K562 (cell line): ENCODE measurements around the gene C4orf50. TPM values are rescaled to one million over a fixed set of nuclear protein-coding genes. Genes with fewer than 3 reads are reported as not detected.
A peak's percentile ranks its signal among the peaks of the same experiment; 100 is the strongest.

Experiments
- ATAC-seq: fragments of 200-7000 bp; cut with Tn5 transposase; 3 replicates; pipeline ENCODE4 v1.9.1; 2020; ENCODE audit warnings: moderate library complexity
- BruUV-seq: library from RNA; stranded (reverse); fragments of 400-500 nt; replicated peaks from 2 replicates; lab custom pipeline; 2021; lab: Mats Ljungman, UMichigan
- CTCF ChIA-PET: fragments of 300-600 bp; formaldehyde crosslinking; extraction: SDS; loops from one replicate; lab custom pipeline; 2021; ENCODE audit warnings: low intra/inter-chr PET ratio; lab: Yijun Ruan, JAX
- POLR2A ChIA-PET: fragments of 300-600, 350-650 bp; sonication (Branson Sonifier 250); formaldehyde crosslinking; extraction: SDS; loops from one replicate; lab custom pipeline; 2021; ENCODE audit warnings: antibody characterized with exemption, inconsistent platforms; lab: Yijun Ruan, JAX
- DNase-seq, 4 experiments: peaks; one replicate each; pipeline versions ENCODE4 v3.0.0 to v3.0.0-alpha.2; 2011 to 2018; ENCODE audit warnings: low spot score in 3 of 4, mixed read lengths in 3 of 4; ENCODE audit errors: extremely low read depth in 1 of 4
- FAIRE-seq: peaks from 2 replicates; lab custom pipeline; 2011; peaks lifted over from hg19 to GRCh38; lab: Jason Lieb, UNC
- H2AFZ ChIP-seq: 2 replicates; pipeline ENCODE4 v1.6.0; 2011; ENCODE audit warnings: low read depth, low read length, control low read depth, inconsistent platforms
- H3K27ac ChIP-seq: fragments of 200-600 bp; 3 replicates; pipeline ENCODE4 v1.8.0; 2011; ENCODE audit warnings: low read depth, mild to moderate bottlenecking, control low read depth, inconsistent platforms, low read length, moderate library complexity, mixed read lengths; ENCODE audit errors: extremely low read depth
- H3K27me3 ChIP-seq, 2 experiments: fragments of 300-600 bp in 1 of 2; 2 replicates in 1 of 2; 3 replicates in 1 of 2; pipeline versions ENCODE4 v1.6.0 to v1.8.0; 2011; ENCODE audit warnings: inconsistent platforms in 2 of 2, low read length in 2 of 2, mild to moderate bottlenecking in 1 of 2, mixed read lengths in 1 of 2, moderate library complexity in 1 of 2; ENCODE audit not compliant: control insufficient read depth in 2 of 2, insufficient read depth in 2 of 2
- H3K36me3 ChIP-seq: fragments of 300-600 bp; 3 replicates; pipeline ENCODE4 v1.8.0; 2011; ENCODE audit warnings: mild to moderate bottlenecking, low read length, inconsistent platforms; ENCODE audit not compliant: control insufficient read depth, insufficient read depth
- H3K4me1 ChIP-seq, 2 experiments: fragments of 200-600 bp in 1 of 2; replicated peaks in 1 of 2; 2 replicates in 1 of 2; 3 replicates in 1 of 2; pipeline versions ENCODE4 v1.5.1 to v1.8.0; 2011; ENCODE audit warnings: inconsistent platforms in 2 of 2, low read length in 2 of 2, mild to moderate bottlenecking in 1 of 2, mixed read lengths in 1 of 2, moderate library complexity in 1 of 2; ENCODE audit not compliant: control insufficient read depth in 2 of 2, insufficient read depth in 2 of 2
- H3K4me2 ChIP-seq: 2 replicates; pipeline ENCODE4 v1.6.1; 2011; ENCODE audit warnings: low read length, control low read depth, inconsistent platforms, mixed read lengths; ENCODE audit not compliant: insufficient read depth
- H3K4me3 ChIP-seq: fragments of 200-600 bp; sonication (generic), shearing (Covaris generic); 2 replicates; pipeline ENCODE4 v1.5.1; 2016; ENCODE audit warnings: control low read depth, inconsistent platforms
- H3K79me2 ChIP-seq: fragments of 200-600 bp; 3 replicates; pipeline ENCODE4 v1.8.0; 2011; ENCODE audit warnings: low read length, inconsistent platforms; ENCODE audit not compliant: control insufficient read depth, insufficient read depth
- H3K9ac ChIP-seq, 2 experiments: 2 replicates each; pipeline versions ENCODE4 v1.6.0 to v1.6.1; 2011; ENCODE audit warnings: low read depth in 2 of 2, low read length in 2 of 2, control low read depth in 1 of 2, inconsistent platforms in 1 of 2, mild to moderate bottlenecking in 1 of 2, mixed read lengths in 1 of 2; ENCODE audit not compliant: insufficient read depth in 1 of 2
- H3K9me1 ChIP-seq: one replicate; pipeline ENCODE4 v1.6.0; 2011; ENCODE audit warnings: inconsistent platforms, mild to moderate bottlenecking, low read length, moderate library complexity; ENCODE audit not compliant: control insufficient read depth, insufficient read depth
- H3K9me3 ChIP-seq: replicated peaks from 2 replicates; pipeline ENCODE4 v1.5.1; 2011; ENCODE audit warnings: low read depth, low read length, inconsistent platforms; ENCODE audit not compliant: control insufficient read depth, insufficient read depth
- H4K20me1 ChIP-seq: replicated peaks from 2 replicates; pipeline ENCODE4 v1.6.1; 2011; ENCODE audit warnings: low read length, inconsistent platforms, mixed read lengths; ENCODE audit not compliant: control insufficient read depth, insufficient read depth
- BACH1 ChIP-seq: fragments of 200-800 bp; sonication (Bioruptor generic); IDR thresholded peaks from 2 replicates; pipeline ENCODE4 v1.6.1; 2016; ENCODE audit warnings: missing genetic modification characterization, missing compliant biosample characterization
- C11orf30 ChIP-seq: fragments of 450-650 bp; IDR thresholded peaks from 2 replicates; pipeline ENCODE4 v1.6.1; 2016; ENCODE audit warnings: low read depth, mild to moderate bottlenecking
- CSDE1 ChIP-seq, 2 experiments: fragments of 450-650 bp; IDR thresholded peaks; 2 replicates each; pipeline ENCODE4 v1.6.1; 2016; ENCODE audit warnings: mild to moderate bottlenecking in 1 of 2
- FOXK2 ChIP-seq, 2 experiments: fragments of 450-650 bp; IDR thresholded peaks in 1 of 2; conservative IDR thresholded peaks in 1 of 2; 2 replicates each; pipeline ENCODE4 v1.6.1; 2016; ENCODE audit warnings: low read depth in 2 of 2, mild to moderate bottlenecking in 1 of 2
- KLF16 ChIP-seq: IDR thresholded peaks from 2 replicates; pipeline ENCODE4 v1.6.1; 2016; ENCODE audit warnings: antibody characterized with exemption
- MAFF ChIP-seq: IDR thresholded peaks from 2 replicates; pipeline ENCODE4 v1.6.1; 2012; ENCODE audit warnings: low read length, improper control_type of control experiment
- MAFG ChIP-seq: fragments of 450-650 bp; conservative IDR thresholded peaks from 2 replicates; pipeline ENCODE4 v1.6.1; 2016; ENCODE audit warnings: missing genetic modification characterization, missing compliant biosample characterization
- MAFK ChIP-seq: IDR thresholded peaks from 2 replicates; pipeline ENCODE4 v1.6.1; 2011; ENCODE audit warnings: low read length, improper control_type of control experiment
- NCOA1 ChIP-seq: fragments of 450-650 bp; IDR thresholded peaks from 2 replicates; pipeline ENCODE4 v1.6.1; 2016; ENCODE audit warnings: low read depth
- RBM39 ChIP-seq: fragments of 200-400 bp; formaldehyde crosslinking; optimal IDR thresholded peaks from 2 replicates; pipeline ENCODE3; 2018; ENCODE audit warnings: low read depth, low read length
- SMAD4 ChIP-seq: fragments of 250-450 bp; sonication (Bioruptor Pico); conservative IDR thresholded peaks from 2 replicates; pipeline ENCODE4 v1.8.0; 2021; ENCODE audit warnings: inconsistent platforms, mild to moderate bottlenecking, moderate library complexity
- SMARCC2 ChIP-seq: fragments of 450-650 bp; IDR thresholded peaks from 2 replicates; pipeline ENCODE4 v1.6.1; 2017; ENCODE audit warnings: antibody characterized with exemption, moderate library complexity, mild to moderate bottlenecking, low read depth
- USF2 ChIP-seq: sonication (generic); formaldehyde crosslinking; IDR thresholded peaks from 2 replicates; pipeline ENCODE4 v1.5.0; 2020; ENCODE audit warnings: missing genetic modification reagents
- ZNF12 ChIP-seq: sonication (generic); formaldehyde crosslinking; IDR thresholded peaks from 2 replicates; pipeline ENCODE4 v1.4.0; 2020; ENCODE audit warnings: mild to moderate bottlenecking, missing genetic modification reagents
- ZNF274 ChIP-seq: IDR thresholded peaks from 2 replicates; pipeline ENCODE4 v1.6.1; 2011; ENCODE audit warnings: low read depth, mild to moderate bottlenecking, low read length, moderate library complexity, borderline replicate concordance
- ZNF316 ChIP-seq: fragments of 450-650 bp; IDR thresholded peaks from 2 replicates; pipeline ENCODE4 v1.6.1; 2016
- ZNF699 ChIP-seq: fragments of 250-450 bp; sonication (Bioruptor Pico); IDR thresholded peaks from 2 replicates; pipeline ENCODE4 v1.8.0; 2021; ENCODE audit warnings: mild to moderate bottlenecking, moderate library complexity; ENCODE audit not compliant: insufficient replicate concordance
- ZZZ3 ChIP-seq: fragments of 450-650 bp; IDR thresholded peaks from 2 replicates; pipeline ENCODE4 v1.6.1; 2016; ENCODE audit warnings: antibody characterized with exemption, mild to moderate bottlenecking, moderate library complexity
- WGBS: fragments of 100-300 bp; shearing (Covaris generic); methylation state at CpG from one replicate; pipeline ENCODE4 v1.1.6; 2016; ENCODE audit warnings: low coverage, mixed read lengths; ENCODE audit not compliant: insufficient coverage; ENCODE audit errors: missing lambda C conversion rate; 5-methylcytosine and 5-hydroxymethylcytosine counted together
- in situ Hi-C: fragments of 300-500 bp; cut with MboI; formaldehyde crosslinking; loops from 4 replicates; pipeline ENCODE4 v1.15.0; 2018; ENCODE audit warnings: inconsistent platforms, mixed read lengths
- intact Hi-C: fragments of 100-400 bp; cut with micrococcal nuclease; formaldehyde crosslinking; loops from 2 replicates; pipeline ENCODE4 v1.14.2; 2022
- polyA plus RNA-seq, 8 experiments: library from polyadenylated mRNA; depleted of rRNA in 4 of 8; stranded (reverse) in 5 of 8; unstranded in 3 of 8; fragments of >200 nt; fragmentation: Nextera tagmentation in 2 of 8; fragmentation: Illumina TruSeq in 1 of 8; extraction: Ambion mirVana in 2 of 8; extraction: Trizol in 1 of 8; gene quantifications; 2 replicates each; pipeline versions ENCODE4 v1.2.1 to v1.2.3, GENCODE V29; 2011 to 2014; ENCODE audit warnings: inconsistent platforms in 1 of 8, missing spikeins in 1 of 8
- total RNA-seq, 7 experiments: library from RNA; depleted of rRNA in 6 of 7; stranded (reverse); fragments of >200 nt in 6 of 7; fragmentation: Illumina TruSeq in 2 of 7; extraction: Trizol in 2 of 7; gene quantifications; 2 replicates each; pipeline versions ENCODE4 v1.2.1 to v1.2.3, GENCODE V29; 2011 to 2021; ENCODE audit warnings: low replicate concordance in 1 of 7

The C4orf50 gene
- total and polyA plus RNA-seq, 9 of the 15 experiments (the other 6 are each of a cell fraction or from before 2014, with no cell fraction given): not detected

DNA sequence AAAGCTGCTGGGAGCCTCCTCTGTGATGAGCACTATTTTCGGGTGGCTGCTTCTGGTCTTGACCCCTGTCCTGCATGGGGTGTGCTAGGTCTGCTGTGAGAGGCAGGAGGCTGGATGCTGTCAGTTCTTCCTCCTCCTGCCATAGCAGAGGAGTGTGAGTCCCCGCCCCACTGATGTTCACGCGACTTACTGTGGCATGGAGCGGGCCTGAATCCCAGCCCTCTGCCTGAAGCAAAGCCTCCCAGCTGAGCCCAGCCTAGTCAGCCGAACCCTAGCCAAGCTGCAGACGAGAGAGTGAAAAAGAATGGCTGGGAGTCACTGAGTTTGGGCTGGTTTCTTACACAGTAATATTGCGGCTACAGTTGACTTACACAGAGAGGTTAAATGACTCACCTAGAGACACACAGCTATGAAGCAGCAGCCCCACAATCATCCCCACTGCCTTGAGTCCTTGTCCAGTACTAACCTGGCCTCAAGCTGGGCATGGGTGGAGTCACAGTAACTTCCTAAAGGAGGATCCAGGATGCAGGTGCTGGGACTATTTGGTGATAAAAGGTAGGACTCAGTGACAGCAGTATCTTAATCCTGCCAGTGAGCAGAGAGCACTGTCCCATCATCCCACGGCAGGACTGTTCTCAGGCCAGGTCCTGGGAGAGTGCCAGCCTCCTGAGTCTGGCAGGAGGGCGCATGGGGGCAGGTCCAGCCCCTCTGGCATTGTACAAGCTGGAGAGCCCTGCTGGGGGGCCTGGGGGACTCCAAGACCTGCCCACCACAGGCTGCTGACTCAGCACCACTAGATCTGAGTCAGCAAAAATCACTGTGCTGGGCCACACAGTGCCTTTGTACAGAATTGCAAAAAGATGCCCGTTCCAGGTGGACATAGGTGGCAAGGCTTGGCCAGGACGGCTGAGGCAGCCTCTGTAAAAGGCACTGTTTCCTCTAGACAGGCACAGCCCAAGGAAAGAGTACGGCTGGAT lies 65.0 kb downstream of the C4orf50 start:
- Histone ChIP-seq H3K27me3 (peaks cover 0 to 39% of the 10 kb centered on the region in 2 experiments; a peak in 4 of 5 replicates), H3K79me2 (no peaks in the 10 kb centered on the region), H3K4me3 (no peak overlapping the region), H3K4me2 (no peak overlapping the region), H3K4me1 (peaks cover 0 to 3% of the 10 kb centered on the region in 2 experiments; a peak in 1 of 5 replicates), H3K9me3 (no peaks in the 10 kb centered on the region), H3K9ac (no peak overlapping the region), H3K27ac (no peak overlapping the region), H4K20me1 (peaks cover 6% of the 10 kb centered on the region; the same call in 1 of the 2 replicates), H3K36me3 (no peaks in the 10 kb centered on the region), H2AFZ (no peak overlapping the region), H3K9me1 (no peaks in the 10 kb centered on the region)
- ATAC-seq: no peak
- WGBS: 3% methylated on average over 13 of the region's 13 CpGs
- FAIRE-seq: no peak
- TF ChIP-seq ZNF699 (CRISPR knock-in tag) (no peak), C11orf30 (peak; percentile 98), BACH1 (tag) (0 out of 2 replicates have a peak, but pooled peaks have one; percentile 50), MAFK (peak; percentile 93), CSDE1 (IDR thresholded peaks at IDR 0.05) (no peak), NCOA1 (no peak), ZNF12 (CRISPR knock-in tag) (no peak), SMAD4 (CRISPR knock-in tag) (no peak), RBM39 (no peak), MAFF (peak; percentile 89), MAFG (tag) (peak; percentile 94), SMARCC2 (no peak), ZNF316 (peak; percentile 99), USF2 (no peak), KLF16 (no peak), FOXK2 (conservative IDR thresholded peaks at IDR 0.05 in 1 of 2, IDR thresholded peaks at IDR 0.05 in 1 of 2; ENCODE audit: low read depth in 2 of 2) (no peak), ZZZ3 (no peak), ZNF274 (no peak)
- no peak for DNase-seq
- CTCF ChIA-PET: no interaction called here
- intact Hi-C loops (no loop called here), in situ Hi-C loops (no loop called here)
- no TSS peak for BruUV-seq
- POLR2A ChIA-PET: interaction anchor here (0.6 kb wide), 1 partner anchor 442 kb away, joined by 3 read pairs; no protein-coding TSS in a partner anchor
